Progenitor cell of endocrine pancreas (in vitro differentiated cells): ENCODE measurements around the gene SRSF5. TPM values are rescaled to one million over a fixed set of nuclear protein-coding genes. Genes with fewer than 3 reads are reported as not detected.

Experiments
- DNase-seq: peaks from one replicate; pipeline ENCODE4 v3.0.0; 2021; ENCODE audit warnings: low spot score; ENCODE audit not compliant: unreplicated experiment
- H3K27ac Mint-ChIP-seq: 2 replicates; pipeline ENCODE4 v1.8.0; 2021; ENCODE audit warnings: mild to moderate bottlenecking, moderate library complexity, mixed read lengths
- H3K27me3 Mint-ChIP-seq: 2 replicates; pipeline ENCODE4 v1.8.0; 2021; ENCODE audit warnings: mixed read lengths
- H3K36me3 Mint-ChIP-seq: 2 replicates; pipeline ENCODE4 v1.8.0; 2022; ENCODE audit warnings: mixed read lengths; ENCODE audit not compliant: insufficient read depth
- H3K4me1 Mint-ChIP-seq: 2 replicates; pipeline ENCODE4 v1.8.0; 2021; ENCODE audit warnings: low read depth, mixed read lengths
- H3K4me3 Mint-ChIP-seq: 2 replicates; pipeline ENCODE4 v1.8.0; 2021; ENCODE audit warnings: low read depth, mild to moderate bottlenecking, moderate library complexity, mixed read lengths
- H3K9me3 Mint-ChIP-seq: 2 replicates; pipeline ENCODE4 v1.8.0; 2021; ENCODE audit warnings: low read depth, mixed read lengths
- total RNA-seq: library from RNA; stranded (reverse); gene quantifications from 2 replicates; pipeline ENCODE4 v1.2.1, GENCODE V29; 2021
- TF ChIP-seq, protein P1 (sequence below): fragments of 200-600 bp; sonication (generic); IDR thresholded peaks from one replicate; pipeline ENCODE4 v1.5.0; 2021; ENCODE audit warnings: antibody characterized with exemption, mild to moderate bottlenecking; ENCODE audit not compliant: unreplicated experiment

The SRSF5 gene
- total RNA-seq, 1 donor from 2014 or later: 379 TPM

GRCh38 chr14:69819607-69820006 is 52.7 kb downstream of the SRSF5 start:
- Mint-ChIP-seq H3K36me3 (no peaks in the 10 kb centered on the region), H3K27ac (no peak overlapping the region), H3K4me1 (peaks cover 3% of the 10 kb centered on the region), H3K4me3 (no peak overlapping the region), H3K9me3 (no peaks in the 10 kb centered on the region), H3K27me3 (peaks cover 3% of the 10 kb centered on the region)
- DNase-seq: no peak
- TF ChIP-seq, protein P1, sequence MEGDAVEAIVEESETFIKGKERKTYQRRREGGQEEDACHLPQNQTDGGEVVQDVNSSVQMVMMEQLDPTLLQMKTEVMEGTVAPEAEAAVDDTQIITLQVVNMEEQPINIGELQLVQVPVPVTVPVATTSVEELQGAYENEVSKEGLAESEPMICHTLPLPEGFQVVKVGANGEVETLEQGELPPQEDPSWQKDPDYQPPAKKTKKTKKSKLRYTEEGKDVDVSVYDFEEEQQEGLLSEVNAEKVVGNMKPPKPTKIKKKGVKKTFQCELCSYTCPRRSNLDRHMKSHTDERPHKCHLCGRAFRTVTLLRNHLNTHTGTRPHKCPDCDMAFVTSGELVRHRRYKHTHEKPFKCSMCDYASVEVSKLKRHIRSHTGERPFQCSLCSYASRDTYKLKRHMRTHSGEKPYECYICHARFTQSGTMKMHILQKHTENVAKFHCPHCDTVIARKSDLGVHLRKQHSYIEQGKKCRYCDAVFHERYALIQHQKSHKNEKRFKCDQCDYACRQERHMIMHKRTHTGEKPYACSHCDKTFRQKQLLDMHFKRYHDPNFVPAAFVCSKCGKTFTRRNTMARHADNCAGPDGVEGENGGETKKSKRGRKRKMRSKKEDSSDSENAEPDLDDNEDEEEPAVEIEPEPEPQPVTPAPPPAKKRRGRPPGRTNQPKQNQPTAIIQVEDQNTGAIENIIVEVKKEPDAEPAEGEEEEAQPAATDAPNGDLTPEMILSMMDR: no peak

DNA sequence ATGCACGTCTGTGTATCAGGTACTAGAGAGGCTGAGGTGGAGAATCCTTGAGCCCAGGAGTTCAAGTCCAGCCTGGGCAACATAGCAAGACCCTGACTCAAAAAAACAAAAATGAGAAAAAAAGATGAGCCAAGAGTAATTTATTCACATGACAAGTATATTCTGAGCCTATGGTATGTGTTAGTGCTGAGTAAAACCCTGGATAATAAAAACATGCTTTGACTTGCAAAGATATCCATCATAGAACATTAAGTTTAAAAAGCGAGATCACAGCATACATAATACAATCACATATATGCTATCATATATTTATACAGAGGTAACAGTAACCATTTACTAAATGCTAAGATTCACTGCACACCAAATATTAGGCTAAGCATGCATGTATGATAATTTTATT is 54.0 kb downstream of the SRSF5 start:
- TF ChIP-seq, protein P1: no peak
- H3K9me3 Mint-ChIP-seq: no peaks in the 10 kb centered on the region

More for the DNA sequence above, 54.0 kb downstream of the SRSF5 start:
- Mint-ChIP-seq H3K36me3 (no peaks in the 10 kb centered on the region), H3K4me1 (peaks cover 3% of the 10 kb centered on the region), H3K27me3 (peaks cover 3% of the 10 kb centered on the region), H3K4me3 (no peak overlapping the region), H3K27ac (no peak overlapping the region)
- no peak for DNase-seq

Other genes starting within 250 kb of the SRSF5 start
- gene CCDC177, start 192.3 kb upstream of the SRSF5 start, total RNA-seq: 0.22 and 0.24 TPM in 2 replicates
- 21.0 and 22.3 TPM in 2 replicates for gene SUSD6, start 155.5 kb upstream of the SRSF5 start, total RNA-seq
- gene SLC10A1, start 30.1 kb downstream of the SRSF5 start, total RNA-seq: not detected in 2 replicates
- 10.1 and 10.9 TPM in 2 replicates for gene SMOC1, start 112.3 kb downstream of the SRSF5 start, total RNA-seq